Measurements from ENCODE around the gene CSNK1A1.

DNA sequence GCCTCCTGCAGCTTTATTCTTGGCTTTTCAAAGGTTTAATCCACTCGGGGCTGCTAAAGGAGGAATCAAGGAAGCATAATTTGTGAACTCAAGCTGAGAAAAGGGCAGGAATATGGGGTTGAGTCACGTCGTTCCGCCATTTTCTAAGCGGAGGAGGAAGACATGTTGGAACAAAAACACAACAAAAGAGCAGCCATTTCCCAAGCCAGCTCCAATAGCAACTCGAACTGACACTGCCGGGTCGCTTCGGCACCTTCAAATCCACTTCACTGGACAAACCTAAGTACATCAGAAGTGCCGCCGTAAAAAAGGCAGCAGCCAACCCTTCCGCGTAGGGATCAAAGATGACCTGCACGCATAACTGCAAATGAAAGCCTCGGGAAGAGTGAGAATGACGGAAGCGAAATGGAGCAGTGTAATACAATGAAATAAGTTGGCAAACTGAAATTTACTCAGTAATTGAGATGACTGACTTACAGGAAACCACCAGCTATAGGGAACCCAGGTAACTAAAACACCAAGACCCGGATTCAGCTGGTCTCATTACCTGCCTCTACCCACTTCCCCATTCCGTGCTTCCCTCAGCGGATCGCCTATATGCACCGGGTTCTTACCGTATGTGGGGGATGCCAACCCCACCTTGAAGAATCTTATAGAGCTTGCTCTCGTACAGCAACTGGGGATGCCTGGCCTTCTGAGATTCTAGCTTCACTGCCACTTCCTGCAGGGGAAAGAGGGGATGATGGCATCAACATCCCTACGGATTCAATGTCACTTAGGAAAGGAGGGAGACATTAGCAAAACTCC is 1.6 kb downstream of the CSNK1A1 start:
- TF ChIP-seq CTCF (IDR thresholded peaks at IDR 0.05), result no peak
- no peak for TF ChIP-seq POLR2A (IDR thresholded peaks at IDR 0.05)
- TF ChIP-seq EP300 (IDR thresholded peaks at IDR 0.05), result no peak
